ENCODE measurements around the gene TLR9.

DNA sequence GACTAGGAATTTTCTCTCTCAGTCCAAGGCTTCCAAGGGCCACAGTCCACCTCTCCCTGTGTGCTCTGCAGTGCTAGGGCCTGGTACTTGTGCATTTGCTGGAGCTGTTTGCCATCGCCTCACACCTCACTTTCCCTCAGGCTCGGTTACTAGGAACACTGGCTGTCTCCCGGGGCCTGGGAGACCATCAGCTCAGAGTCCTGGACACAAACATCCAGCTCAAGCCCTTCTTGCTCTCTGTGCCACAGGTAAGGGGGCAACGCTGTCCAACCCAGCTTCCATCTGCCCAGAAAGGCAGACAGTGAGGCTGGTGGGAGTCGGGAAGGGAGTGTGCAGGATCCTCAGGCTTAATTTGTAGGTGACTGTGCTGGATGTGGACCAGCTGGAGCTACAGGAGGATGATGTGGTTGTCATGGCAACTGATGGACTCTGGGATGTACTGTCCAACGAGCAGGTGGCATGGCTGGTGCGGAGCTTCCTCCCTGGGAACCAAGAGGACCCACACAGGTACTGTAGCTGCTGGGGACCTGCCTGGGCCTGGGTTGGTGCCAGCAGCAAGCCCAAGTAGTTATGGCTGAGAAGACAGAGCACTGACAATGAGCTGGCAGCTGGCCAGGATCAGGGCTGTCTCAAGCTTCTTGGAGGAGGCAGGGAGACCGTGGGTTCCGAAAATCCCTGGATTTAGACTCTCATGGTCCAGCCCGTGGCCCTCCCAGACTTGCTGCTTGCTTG, 23.5 kb upstream of the TLR9 start:
- TF ChIP-seq CTCF (IDR thresholded peaks at IDR 0.05) (no peak), POLR2A (IDR thresholded peaks at IDR 0.05) (no peak)
